Embryonic facial prominence (tissue), 1 donor: ENCODE data around the gene TGFBI.

Source experiments
- DNase-seq: peaks from one replicate; pipeline ENCODE4 v3.0.0-alpha.2; 2016; ENCODE audit errors: extremely low spot score

TGFBI gene

GRCh38 chr5:136087961-136088871 lies 59.4 kb downstream of the TGFBI start:
- no peak for DNase-seq

- no peak for DNase-seq
These were observed 61.0 kb downstream of the TGFBI start for GRCh38 chr5:136089791-136090190.

DNA sequence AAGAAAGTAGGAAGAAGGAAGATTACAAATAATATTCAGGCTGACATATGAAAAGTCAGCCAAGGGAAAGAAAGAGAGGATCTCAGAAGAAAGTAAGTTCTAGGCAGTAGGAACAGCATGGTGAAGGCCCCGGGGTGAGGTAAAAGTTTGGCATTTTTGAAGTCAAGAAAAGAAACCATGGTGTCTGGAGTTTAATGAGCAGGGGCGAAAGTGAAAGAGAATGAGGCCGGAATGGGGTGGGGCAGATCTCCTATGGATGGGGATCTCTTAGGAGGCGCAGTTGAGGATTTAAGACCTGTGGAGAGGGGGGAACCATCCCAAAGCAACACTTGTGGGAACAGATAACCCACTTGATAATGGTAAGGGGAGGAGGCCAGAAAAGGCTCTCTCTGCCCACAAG lies 61.5 kb downstream of the TGFBI start:
- DNase-seq: no peak

- DNase-seq: no peak
These were observed 65.6 kb downstream of the TGFBI start for GRCh38 chr5:136094189-136094912.

DNA sequence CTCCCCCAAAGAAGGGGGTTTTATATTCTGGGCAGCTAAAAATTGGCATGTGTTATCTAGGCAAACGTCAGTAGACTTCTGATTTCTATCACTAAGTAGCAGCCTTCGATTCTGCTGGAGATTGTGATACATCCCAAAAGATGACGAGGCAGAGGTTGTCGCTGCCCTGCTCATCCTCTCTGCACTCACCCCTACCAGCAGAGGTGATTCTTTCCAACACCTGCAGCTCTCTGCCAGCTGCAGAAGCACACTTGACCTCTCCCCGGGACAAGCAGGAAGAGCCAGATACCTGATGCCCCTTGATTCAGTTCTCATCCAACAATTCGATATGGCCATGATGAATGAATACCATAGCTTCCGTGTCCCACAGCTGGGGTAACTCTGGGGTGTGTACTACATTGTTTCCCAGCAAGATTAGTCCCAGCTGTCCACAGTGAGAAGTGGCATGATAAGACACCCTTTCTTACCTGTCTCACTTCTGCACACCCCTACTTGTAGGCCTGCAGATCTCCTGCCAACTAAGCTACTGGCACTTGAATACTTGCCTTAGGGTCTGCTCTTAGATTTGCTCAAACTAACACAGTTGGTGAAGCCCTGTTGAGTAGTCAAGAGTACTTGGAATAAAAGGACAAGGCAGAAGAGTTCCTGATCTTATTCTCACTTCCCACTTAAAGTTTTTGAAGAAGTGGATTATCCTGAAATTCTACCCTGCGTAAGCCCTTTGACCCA lies 66.3 kb downstream of the TGFBI start:
- no peak for DNase-seq

GRCh38 chr5:136098176-136098575 lies 69.4 kb downstream of the TGFBI start:
- no peak for DNase-seq

- DNase-seq: no peak
These were observed 71.1 kb downstream of the TGFBI start for GRCh38 chr5:136099870-136100269.

GRCh38 chr5:136101884-136102283 lies 73.1 kb downstream of the TGFBI start:
- no peak for DNase-seq

DNA sequence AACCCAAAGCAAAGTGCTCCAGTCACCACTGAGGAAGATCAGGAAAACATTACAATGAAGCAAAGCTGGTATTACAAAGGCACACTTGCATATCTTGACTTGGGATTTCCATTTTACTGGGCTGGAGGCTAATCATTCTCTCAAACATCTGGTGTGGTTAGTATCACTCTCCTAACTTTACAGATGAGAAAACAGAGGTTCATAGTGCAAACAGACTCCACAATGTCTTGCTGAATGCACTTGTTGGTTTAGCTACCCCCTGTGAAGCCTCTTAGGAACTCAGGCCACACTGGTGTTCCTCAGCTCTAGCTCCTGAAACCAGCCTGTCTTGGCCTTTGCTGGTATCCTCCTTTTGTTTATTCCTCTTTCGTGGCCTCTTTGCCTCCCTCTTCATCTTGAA lies 74.3 kb downstream of the TGFBI start:
- no peak for DNase-seq

GRCh38 chr5:136104306-136104965 lies 75.6 kb downstream of the TGFBI start:
- no peak for DNase-seq

GRCh38 chr5:136106351-136107031 lies 77.7 kb downstream of the TGFBI start:
- DNase-seq: no peak

DNA sequence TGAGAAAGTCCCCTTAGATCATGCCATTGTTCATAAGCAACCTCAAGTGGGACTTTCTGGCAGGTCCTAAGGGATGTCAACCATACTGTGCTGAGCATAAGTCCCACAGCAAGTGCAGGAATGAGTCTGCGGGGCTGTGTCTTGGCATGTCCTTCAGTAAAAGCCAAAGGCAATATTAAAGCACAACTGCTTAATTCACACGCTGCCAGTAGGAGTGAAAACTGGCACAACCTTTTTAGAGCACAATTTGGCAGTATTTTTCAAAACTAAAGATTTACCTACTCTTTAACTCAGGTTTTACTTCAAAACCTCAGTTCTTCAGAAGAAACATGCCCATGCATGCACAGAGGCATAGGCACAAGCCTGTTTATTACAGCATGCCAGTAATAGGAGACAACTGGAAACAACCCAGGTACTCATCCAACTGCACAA lies 79.4 kb downstream of the TGFBI start:
- DNase-seq: no peak

- DNase-seq: no peak
These were observed 80.0 kb downstream of the TGFBI start for GRCh38 chr5:136108766-136109165.

DNA sequence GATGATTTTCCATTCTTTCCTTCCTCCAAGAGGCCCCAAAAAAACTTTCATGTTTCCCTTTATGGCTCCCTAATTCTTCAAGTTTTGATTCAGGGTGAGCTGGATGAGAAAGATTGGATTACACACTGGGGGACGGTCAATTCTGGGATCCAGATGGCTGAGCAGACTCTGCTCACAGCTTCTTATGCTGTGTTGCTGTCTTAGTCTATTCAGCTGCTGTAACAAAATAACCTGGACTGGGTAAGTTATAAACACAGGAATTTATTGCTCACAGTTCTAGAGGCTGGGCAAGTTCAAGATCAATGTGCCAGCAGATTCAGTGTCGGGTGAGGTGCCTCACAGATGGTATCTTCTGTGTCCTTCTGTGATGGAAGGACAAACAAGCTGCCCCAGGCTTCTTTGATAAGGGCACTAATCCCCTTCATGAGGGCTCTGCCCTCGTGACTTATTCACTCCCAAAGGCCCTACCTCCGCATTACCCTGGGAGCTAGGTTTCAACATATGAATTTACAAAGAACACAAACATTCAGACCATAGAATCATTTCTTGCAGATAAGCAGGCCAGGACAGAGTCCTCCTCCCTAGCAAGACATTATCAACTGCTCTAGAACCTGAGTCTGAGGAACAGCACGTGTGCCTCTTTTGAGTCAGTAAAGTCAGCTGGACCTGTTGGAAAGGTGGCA lies 80.8 kb downstream of the TGFBI start:
- no peak for DNase-seq
